Neuron (in vitro differentiated cells): ENCODE data around the gene CLCA1.
"Not testable (repeated sequence)": the region's sequence is repeated elsewhere in the genome, so short reads cannot be mapped to it uniquely, and the experiment has no call there.

Source experiments
- H2AFZ ChIP-seq: one replicate; pipeline ENCODE4 v1.6.1; 2013; ENCODE audit warnings: low read depth, mild to moderate bottlenecking, inconsistent platforms, low read length, moderate library complexity
- H3K27me3 ChIP-seq: one replicate; pipeline ENCODE4 v1.6.1; 2013; ENCODE audit warnings: low read length; ENCODE audit not compliant: insufficient read depth
- H3K36me3 ChIP-seq: one replicate; pipeline ENCODE4 v1.6.1; 2013; ENCODE audit warnings: low read length; ENCODE audit not compliant: insufficient read depth
- H3K4me1 ChIP-seq: one replicate; pipeline ENCODE4 v1.6.1; 2013; ENCODE audit warnings: low read length; ENCODE audit not compliant: insufficient read depth
- H3K4me3 ChIP-seq: 2 replicates; pipeline ENCODE4 v1.5.1; 2013; ENCODE audit warnings: mild to moderate bottlenecking, low read length, moderate library complexity
- H3K9me3 ChIP-seq: one replicate; pipeline ENCODE4 v1.6.1; 2013; ENCODE audit warnings: low read length

Gene CLCA1

DNA sequence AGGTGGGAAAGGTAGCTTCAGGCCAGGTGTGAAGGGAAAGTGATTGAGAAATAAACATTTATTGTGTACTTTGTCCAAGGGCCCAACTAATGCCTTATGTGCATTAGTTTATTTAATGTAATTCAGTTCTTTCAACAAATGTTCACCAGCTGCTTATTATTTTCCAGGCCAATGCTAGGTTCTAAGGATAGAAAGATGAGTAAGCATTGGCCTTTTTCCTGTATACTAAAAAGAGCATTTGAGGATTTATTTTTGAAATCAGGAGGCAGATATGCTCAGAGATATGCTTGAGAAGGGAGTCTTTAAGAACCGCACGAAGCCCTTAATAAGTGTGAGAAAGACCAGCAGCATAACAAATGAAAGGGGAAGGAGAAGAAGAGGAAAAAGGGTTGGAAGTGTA lies 32.0 kb downstream of the CLCA1 start:
- Histone ChIP-seq H3K4me3 (no peak overlapping the region), H3K9me3 (no peaks in the 10 kb centered on the region), H3K36me3 (no peaks in the 10 kb centered on the region), H2AFZ (no peak overlapping the region), H3K27me3 (peaks cover 8% of the 10 kb centered on the region), H3K4me1 (peaks cover 4% of the 10 kb centered on the region)

DNA sequence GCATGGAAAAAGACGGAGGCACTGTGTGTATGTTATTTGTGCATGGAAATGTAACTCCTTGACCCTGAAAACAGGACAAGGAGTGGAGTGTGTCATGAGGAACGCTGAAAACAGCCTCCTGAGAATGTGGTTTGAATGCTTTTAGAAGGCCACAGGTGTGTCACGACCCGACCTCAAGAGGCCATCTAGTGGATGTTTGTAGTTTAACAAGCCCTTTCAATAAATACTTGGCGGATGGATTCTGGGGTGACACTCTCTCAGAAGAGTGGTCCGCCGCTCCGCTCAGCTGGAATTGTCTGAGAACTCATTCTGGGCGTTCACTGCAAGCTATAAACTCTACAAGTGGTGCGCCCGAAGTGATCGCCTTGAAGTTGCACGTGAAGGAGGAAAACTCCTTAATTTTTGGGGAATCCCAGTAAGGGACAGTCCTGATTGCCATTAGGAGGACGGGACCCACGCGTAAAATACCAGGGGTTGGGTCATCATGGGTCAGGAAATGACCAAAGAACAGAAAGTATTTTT lies 33.5 kb downstream of the CLCA1 start:
- H3K27me3 ChIP-seq, H3K4me1 ChIP-seq, H3K4me3 ChIP-seq, H3K9me3 ChIP-seq, H2AFZ ChIP-seq, H3K36me3 ChIP-seq: not testable (repeated sequence)

GRCh38 chr1:86502721-86503405 lies 34.1 kb downstream of the CLCA1 start:
- H3K9me3 ChIP-seq, result no peaks in the 10 kb centered on the region
- H3K27me3 ChIP-seq, result peaks cover 5% of the 10 kb centered on the region
- no peaks in the 10 kb centered on the region for H3K36me3 ChIP-seq
- peaks cover 4% of the 10 kb centered on the region for H3K4me1 ChIP-seq
- no peak overlapping the region for H2AFZ ChIP-seq
- H3K4me3 ChIP-seq, result no peak overlapping the region

DNA sequence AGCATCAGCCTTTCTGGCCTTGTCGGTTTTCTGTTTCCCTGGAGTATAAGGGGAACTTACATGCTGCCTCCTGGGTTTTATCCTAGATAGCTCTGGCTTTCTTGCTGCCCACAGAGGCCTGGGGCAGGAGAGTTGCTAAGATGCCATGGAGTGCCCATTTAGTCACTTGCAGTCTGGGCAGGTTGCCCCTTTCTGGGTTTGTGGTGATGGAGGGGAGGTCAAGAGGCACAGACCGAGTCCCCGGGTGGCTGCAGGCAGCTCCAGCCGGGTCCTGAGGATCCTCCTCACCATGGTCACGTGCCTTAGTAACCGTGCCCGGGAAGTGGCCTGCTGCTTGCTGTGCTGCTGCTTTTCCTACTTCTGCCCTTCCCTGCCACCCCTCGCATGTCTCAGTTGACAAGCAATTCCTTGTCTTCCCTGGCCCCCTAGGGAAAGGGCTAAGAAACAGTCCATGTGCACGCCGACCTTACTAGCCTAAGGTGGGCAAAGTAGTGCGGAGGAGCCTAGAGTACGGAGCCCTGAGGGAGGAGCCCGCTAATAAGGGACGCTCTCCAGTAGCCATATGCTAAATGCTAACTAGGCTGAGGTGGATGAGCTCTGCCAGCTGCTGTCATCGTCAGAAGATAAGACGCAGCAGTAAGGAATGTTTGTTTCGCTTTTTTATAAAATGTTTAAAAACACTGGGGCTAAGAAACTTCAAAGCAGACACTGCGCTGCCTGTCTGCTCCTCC lies 34.8 kb downstream of the CLCA1 start:
- H3K27me3 ChIP-seq, result peaks cover 4% of the 10 kb centered on the region
- H3K4me3 ChIP-seq, result no peak overlapping the region
- H3K36me3 ChIP-seq, result no peaks in the 10 kb centered on the region
- H3K9me3 ChIP-seq, result no peaks in the 10 kb centered on the region
- H2AFZ ChIP-seq, result no peak overlapping the region
- peaks cover 4% of the 10 kb centered on the region for H3K4me1 ChIP-seq

DNA sequence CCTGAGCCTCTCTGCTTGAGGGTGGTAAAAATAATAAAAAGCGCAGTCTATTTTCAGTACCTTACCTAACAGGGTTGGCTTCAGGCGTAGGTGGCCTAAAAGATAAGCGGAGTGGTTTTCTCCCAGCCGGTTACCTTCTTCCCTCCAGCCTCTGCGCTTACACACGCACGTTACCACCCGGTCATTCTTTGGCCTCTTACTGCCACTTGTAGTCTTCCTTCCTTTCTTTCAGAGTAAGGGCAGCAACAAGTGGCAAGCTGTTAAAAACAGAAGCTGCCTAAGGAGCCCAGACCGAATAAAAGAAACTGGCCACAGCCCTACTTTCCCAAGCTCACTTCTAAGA lies 35.4 kb downstream of the CLCA1 start:
- Histone ChIP-seq H3K4me3 (no peak overlapping the region), H3K27me3 (peaks cover 2% of the 10 kb centered on the region), H2AFZ (no peak overlapping the region), H3K36me3 (no peaks in the 10 kb centered on the region), H3K9me3 (no peaks in the 10 kb centered on the region), H3K4me1 (peaks cover 4% of the 10 kb centered on the region)

GRCh38 chr1:86504895-86505563 lies 36.3 kb downstream of the CLCA1 start:
- peaks cover 4% of the 10 kb centered on the region for H3K4me1 ChIP-seq
- H3K27me3 ChIP-seq, result peaks cover 2% of the 10 kb centered on the region
- H2AFZ ChIP-seq, result no peak overlapping the region
- H3K36me3 ChIP-seq, result no peaks in the 10 kb centered on the region
- H3K4me3 ChIP-seq, result no peak overlapping the region
- no peaks in the 10 kb centered on the region for H3K9me3 ChIP-seq

DNA sequence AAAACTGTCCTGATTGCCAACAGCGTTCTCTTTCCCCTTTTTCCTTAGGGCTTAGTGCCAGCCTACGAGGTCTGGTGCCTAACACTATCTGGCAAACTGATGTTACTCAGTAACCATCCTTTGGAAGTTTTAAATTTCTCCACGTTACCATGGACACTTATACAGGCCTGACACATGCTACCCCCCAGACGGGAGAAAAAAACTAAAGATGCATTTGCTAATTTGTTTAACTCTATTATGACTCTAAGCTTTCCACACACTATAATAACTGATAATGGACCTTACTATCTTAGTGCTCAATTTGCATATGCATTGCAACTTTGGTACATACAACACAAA lies 36.8 kb downstream of the CLCA1 start:
- peaks cover 2% of the 10 kb centered on the region for H3K27me3 ChIP-seq
- no peaks in the 10 kb centered on the region for H3K36me3 ChIP-seq
- H3K9me3 ChIP-seq, result no peaks in the 10 kb centered on the region
- no peak overlapping the region for H3K4me3 ChIP-seq
- H2AFZ ChIP-seq, result no peak overlapping the region
- H3K4me1 ChIP-seq, result peaks cover 4% of the 10 kb centered on the region

DNA sequence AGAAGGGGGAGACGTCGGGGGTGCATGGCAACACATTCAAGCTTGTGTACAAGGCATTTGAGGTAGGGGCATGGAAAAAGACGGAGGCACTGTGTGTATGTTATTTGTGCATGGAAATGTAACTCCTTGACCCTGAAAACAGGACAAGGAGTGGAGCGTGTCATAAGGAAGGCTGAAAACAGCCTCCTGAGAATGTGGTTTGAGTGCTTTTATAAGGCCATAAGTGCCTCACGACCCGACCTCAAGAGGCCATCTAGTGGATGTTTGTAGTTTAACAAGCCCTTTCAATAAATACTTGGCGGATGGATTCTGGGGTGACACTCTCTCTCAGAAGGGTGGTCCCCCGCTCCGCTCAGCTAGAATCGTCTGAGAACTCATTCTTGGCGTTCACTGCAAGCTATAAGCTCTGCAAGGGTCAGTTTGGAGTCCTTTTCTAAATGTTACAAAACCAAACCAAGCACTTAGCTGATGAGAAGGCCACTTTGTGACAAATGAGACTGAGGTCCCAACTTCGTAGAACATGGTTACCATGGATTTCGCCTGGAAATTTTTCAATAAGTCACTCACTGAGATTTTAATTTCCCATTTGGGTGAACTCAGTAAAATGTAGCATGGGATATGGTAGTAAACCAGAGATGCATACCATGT lies 39.3 kb downstream of the CLCA1 start:
- peaks cover 4% of the 10 kb centered on the region for H3K4me1 ChIP-seq
- no peaks in the 10 kb centered on the region for H3K9me3 ChIP-seq
- no peaks in the 10 kb centered on the region for H3K36me3 ChIP-seq
- H2AFZ ChIP-seq, result no peak overlapping the region
- H3K4me3 ChIP-seq, result no peak overlapping the region
- peaks cover 2% of the 10 kb centered on the region for H3K27me3 ChIP-seq

DNA sequence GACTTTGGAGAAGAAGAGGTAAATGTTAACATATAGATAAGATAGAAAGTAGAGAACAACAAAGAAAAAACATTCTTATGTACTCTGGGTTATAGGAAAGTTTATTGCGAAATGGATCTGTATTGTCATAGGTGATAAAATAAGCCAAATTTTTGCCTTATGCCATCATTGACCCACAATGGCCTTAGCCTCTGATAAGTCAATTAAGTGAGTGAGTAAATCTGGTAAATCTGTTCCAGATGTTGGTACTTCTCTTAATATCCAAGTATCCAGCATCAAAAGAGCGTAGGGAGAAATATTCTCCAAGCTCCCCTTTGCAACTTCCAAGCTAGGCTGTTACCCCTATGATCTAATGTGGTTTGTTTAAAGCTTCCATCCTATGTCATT lies 39.8 kb downstream of the CLCA1 start:
- Histone ChIP-seq H3K36me3 (no peaks in the 10 kb centered on the region), H3K4me1 (peaks cover 4% of the 10 kb centered on the region), H3K4me3 (no peak overlapping the region), H2AFZ (no peak overlapping the region), H3K27me3 (peaks cover 2% of the 10 kb centered on the region), H3K9me3 (no peaks in the 10 kb centered on the region)

- no peak overlapping the region for H2AFZ ChIP-seq
- no peaks in the 10 kb centered on the region for H3K27me3 ChIP-seq
- no peaks in the 10 kb centered on the region for H3K36me3 ChIP-seq
- H3K4me1 ChIP-seq, result no peaks in the 10 kb centered on the region
- no peak overlapping the region for H3K4me3 ChIP-seq
- H3K9me3 ChIP-seq, result no peaks in the 10 kb centered on the region
Measured at GRCh38 chr1:86515597-86515996, 46.9 kb downstream of the CLCA1 start.

- Histone ChIP-seq H2AFZ (no peak overlapping the region), H3K36me3 (no peaks in the 10 kb centered on the region), H3K27me3 (no peaks in the 10 kb centered on the region), H3K9me3 (no peaks in the 10 kb centered on the region), H3K4me3 (no peak overlapping the region), H3K4me1 (no peaks in the 10 kb centered on the region)
Measured at GRCh38 chr1:86516335-86516734, 47.6 kb downstream of the CLCA1 start.

DNA sequence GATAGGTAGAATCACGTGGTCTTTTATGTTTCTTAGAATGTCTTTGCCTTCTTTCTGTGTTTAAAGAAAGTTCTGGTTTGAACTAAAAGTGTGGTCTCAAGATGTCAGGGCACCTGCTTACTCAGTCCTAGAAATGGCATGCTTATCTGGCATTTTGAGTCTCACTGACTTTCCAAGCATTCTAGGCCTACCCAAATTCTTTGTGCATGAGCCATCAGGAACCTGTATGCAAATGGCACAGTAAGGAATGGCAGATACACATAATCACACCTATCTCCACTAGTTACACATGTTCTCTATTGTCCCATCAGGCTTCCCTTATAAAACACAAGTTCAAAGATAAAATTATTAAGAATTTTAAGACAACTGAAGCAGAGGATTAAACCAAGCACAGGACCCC lies 48.6 kb downstream of the CLCA1 start:
- no peaks in the 10 kb centered on the region for H3K36me3 ChIP-seq
- no peak overlapping the region for H2AFZ ChIP-seq
- H3K9me3 ChIP-seq, result no peaks in the 10 kb centered on the region
- H3K27me3 ChIP-seq, result no peaks in the 10 kb centered on the region
- H3K4me3 ChIP-seq, result no peak overlapping the region
- H3K4me1 ChIP-seq, result no peaks in the 10 kb centered on the region
